MG63 (cell line): Measurements from ENCODE around the gene FAS. TPM values are rescaled to one million over a fixed set of nuclear protein-coding genes. Genes with fewer than 3 reads are reported as not detected.

ENCODE experiments used
- DNase-seq: peaks from one replicate; pipeline ENCODE4 v3.0.0-alpha.2; 2020
- H3K27me3 ChIP-seq: fragments of 250-450 bp; sonication (Bioruptor Pico); 2 replicates; pipeline ENCODE4 v1.5.1; 2020; ENCODE audit warnings: mild to moderate bottlenecking, moderate library complexity
- H3K36me3 ChIP-seq: fragments of 250-450 bp; sonication (Bioruptor Pico); 2 replicates; pipeline ENCODE4 v1.5.1; 2020; ENCODE audit warnings: mild to moderate bottlenecking, moderate library complexity
- H3K4me3 ChIP-seq: fragments of 250-450 bp; sonication (Bioruptor Pico); 2 replicates; pipeline ENCODE4 v1.5.1; 2020; ENCODE audit warnings: mild to moderate bottlenecking, moderate library complexity
- H3K9me3 ChIP-seq: fragments of 250-450 bp; sonication (Bioruptor Pico); 2 replicates; pipeline ENCODE4 v1.5.1; 2020; ENCODE audit warnings: mild to moderate bottlenecking, moderate library complexity
- total RNA-seq: library from RNA; depleted of rRNA; stranded (reverse); fragments of >200 nt; shearing (Covaris generic); gene quantifications from 2 replicates; pipeline ENCODE4 v1.2.3, GENCODE V29; 2014; ENCODE audit warnings: low replicate concordance

FAS gene
- total RNA-seq, 1 experiment from 2014 or later = 12.5 TPM

- Histone ChIP-seq H3K36me3 (no peaks in the 10 kb centered on the region), H3K4me3 (no peak overlapping the region), H3K27me3 (no peaks in the 10 kb centered on the region), H3K9me3 (no peaks in the 10 kb centered on the region)
- no peak for DNase-seq
These were observed 26.2 kb upstream of the FAS start for GRCh38 chr10:88964360-88964759.

- H3K4me3 ChIP-seq = no peak overlapping the region
- DNase-seq = no peak
- H3K27me3 ChIP-seq = no peaks in the 10 kb centered on the region
- H3K9me3 ChIP-seq = no peaks in the 10 kb centered on the region
- H3K36me3 ChIP-seq = no peaks in the 10 kb centered on the region
These were observed 25.7 kb upstream of the FAS start for GRCh38 chr10:88964869-88965415.

GRCh38 chr10:88966797-88967196, 23.8 kb upstream of the FAS start:
- Histone ChIP-seq H3K36me3 (no peaks in the 10 kb centered on the region), H3K4me3 (no peak overlapping the region), H3K27me3 (no peaks in the 10 kb centered on the region), H3K9me3 (no peaks in the 10 kb centered on the region)
- DNase-seq = peak; percentile 20

- DNase-seq = no peak
- Histone ChIP-seq H3K27me3 (no peaks in the 10 kb centered on the region), H3K36me3 (no peaks in the 10 kb centered on the region), H3K4me3 (no peak overlapping the region), H3K9me3 (no peaks in the 10 kb centered on the region)
These were observed 22.2 kb upstream of the FAS start for GRCh38 chr10:88968391-88968790.

- H3K9me3 ChIP-seq = no peaks in the 10 kb centered on the region
- no peak for DNase-seq
- no peaks in the 10 kb centered on the region for H3K36me3 ChIP-seq
- no peak overlapping the region for H3K4me3 ChIP-seq
- H3K27me3 ChIP-seq = no peaks in the 10 kb centered on the region
These were observed 19.2 kb upstream of the FAS start for GRCh38 chr10:88971221-88972061.

GRCh38 chr10:88974012-88974411, 16.6 kb upstream of the FAS start:
- Histone ChIP-seq H3K9me3 (no peaks in the 10 kb centered on the region), H3K27me3 (no peaks in the 10 kb centered on the region), H3K4me3 (peak overlapping the region; percentile 42; the same call in 1 of the 2 replicates), H3K36me3 (no peaks in the 10 kb centered on the region)
- no peak for DNase-seq

GRCh38 chr10:88974446-88975376, 15.9 kb upstream of the FAS start:
- no peaks in the 10 kb centered on the region for H3K9me3 ChIP-seq
- H3K36me3 ChIP-seq = no peaks in the 10 kb centered on the region
- H3K4me3 ChIP-seq = peak overlapping the region; percentile 42
- H3K27me3 ChIP-seq = no peaks in the 10 kb centered on the region
- DNase-seq = no peak

- Histone ChIP-seq H3K4me3 (peak overlapping the region; percentile 42), H3K36me3 (no peaks in the 10 kb centered on the region), H3K9me3 (no peaks in the 10 kb centered on the region), H3K27me3 (no peaks in the 10 kb centered on the region)
- no peak for DNase-seq
These were observed 15.2 kb upstream of the FAS start for GRCh38 chr10:88975377-88975720.

GRCh38 chr10:88978463-88978862, 12.1 kb upstream of the FAS start:
- no peak overlapping the region for H3K4me3 ChIP-seq
- H3K27me3 ChIP-seq = no peaks in the 10 kb centered on the region
- H3K36me3 ChIP-seq = no peaks in the 10 kb centered on the region
- no peaks in the 10 kb centered on the region for H3K9me3 ChIP-seq
- DNase-seq = no peak

GRCh38 chr10:88979153-88979562, 11.4 kb upstream of the FAS start:
- Histone ChIP-seq H3K27me3 (no peaks in the 10 kb centered on the region), H3K4me3 (no peak overlapping the region), H3K9me3 (no peaks in the 10 kb centered on the region), H3K36me3 (no peaks in the 10 kb centered on the region)
- DNase-seq = peak; percentile 91

GRCh38 chr10:88979603-88980002, 11.0 kb upstream of the FAS start:
- no peaks in the 10 kb centered on the region for H3K9me3 ChIP-seq
- no peak for DNase-seq
- no peak overlapping the region for H3K4me3 ChIP-seq
- H3K27me3 ChIP-seq = no peaks in the 10 kb centered on the region
- no peaks in the 10 kb centered on the region for H3K36me3 ChIP-seq

GRCh38 chr10:88980247-88980646, 10.4 kb upstream of the FAS start:
- Histone ChIP-seq H3K9me3 (no peaks in the 10 kb centered on the region), H3K36me3 (no peaks in the 10 kb centered on the region), H3K27me3 (no peaks in the 10 kb centered on the region), H3K4me3 (no peak overlapping the region)
- no peak for DNase-seq

- H3K36me3 ChIP-seq = no peaks in the 10 kb centered on the region
- H3K27me3 ChIP-seq = no peaks in the 10 kb centered on the region
- no peaks in the 10 kb centered on the region for H3K9me3 ChIP-seq
- no peak overlapping the region for H3K4me3 ChIP-seq
- no peak for DNase-seq
These were observed 9.8 kb upstream of the FAS start for GRCh38 chr10:88980800-88981199.

- Histone ChIP-seq H3K36me3 (no peaks in the 10 kb centered on the region), H3K9me3 (no peaks in the 10 kb centered on the region), H3K27me3 (no peaks in the 10 kb centered on the region), H3K4me3 (no peak overlapping the region)
- DNase-seq = no peak
These were observed 9.2 kb upstream of the FAS start for GRCh38 chr10:88981435-88981834.

GRCh38 chr10:88982366-88982765, 8.2 kb upstream of the FAS start:
- no peak for DNase-seq
- no peak overlapping the region for H3K4me3 ChIP-seq
- H3K9me3 ChIP-seq = no peaks in the 10 kb centered on the region
- H3K36me3 ChIP-seq = no peaks in the 10 kb centered on the region
- no peaks in the 10 kb centered on the region for H3K27me3 ChIP-seq

GRCh38 chr10:88983206-88983605, 7.4 kb upstream of the FAS start:
- H3K36me3 ChIP-seq = no peaks in the 10 kb centered on the region
- no peaks in the 10 kb centered on the region for H3K27me3 ChIP-seq
- no peak for DNase-seq
- no peaks in the 10 kb centered on the region for H3K9me3 ChIP-seq
- H3K4me3 ChIP-seq = no peak overlapping the region

- Histone ChIP-seq H3K36me3 (no peaks in the 10 kb centered on the region), H3K9me3 (no peaks in the 10 kb centered on the region), H3K27me3 (no peaks in the 10 kb centered on the region), H3K4me3 (no peak overlapping the region)
- no peak for DNase-seq
These were observed 6.7 kb upstream of the FAS start for GRCh38 chr10:88983939-88984338.
